EL (cell line): ENCODE measurements around the gene BDKRB2.

Experiments used
- DNase-seq: peaks from one replicate; pipeline ENCODE4 v3.0.0-alpha.2; 2016

Gene BDKRB2

GRCh38 chr14:96177766-96178375, 26.8 kb upstream of the BDKRB2 start:
- no peak for DNase-seq

- no peak for DNase-seq
Measured at GRCh38 chr14:96178461-96179321, 25.9 kb upstream of the BDKRB2 start.

DNA sequence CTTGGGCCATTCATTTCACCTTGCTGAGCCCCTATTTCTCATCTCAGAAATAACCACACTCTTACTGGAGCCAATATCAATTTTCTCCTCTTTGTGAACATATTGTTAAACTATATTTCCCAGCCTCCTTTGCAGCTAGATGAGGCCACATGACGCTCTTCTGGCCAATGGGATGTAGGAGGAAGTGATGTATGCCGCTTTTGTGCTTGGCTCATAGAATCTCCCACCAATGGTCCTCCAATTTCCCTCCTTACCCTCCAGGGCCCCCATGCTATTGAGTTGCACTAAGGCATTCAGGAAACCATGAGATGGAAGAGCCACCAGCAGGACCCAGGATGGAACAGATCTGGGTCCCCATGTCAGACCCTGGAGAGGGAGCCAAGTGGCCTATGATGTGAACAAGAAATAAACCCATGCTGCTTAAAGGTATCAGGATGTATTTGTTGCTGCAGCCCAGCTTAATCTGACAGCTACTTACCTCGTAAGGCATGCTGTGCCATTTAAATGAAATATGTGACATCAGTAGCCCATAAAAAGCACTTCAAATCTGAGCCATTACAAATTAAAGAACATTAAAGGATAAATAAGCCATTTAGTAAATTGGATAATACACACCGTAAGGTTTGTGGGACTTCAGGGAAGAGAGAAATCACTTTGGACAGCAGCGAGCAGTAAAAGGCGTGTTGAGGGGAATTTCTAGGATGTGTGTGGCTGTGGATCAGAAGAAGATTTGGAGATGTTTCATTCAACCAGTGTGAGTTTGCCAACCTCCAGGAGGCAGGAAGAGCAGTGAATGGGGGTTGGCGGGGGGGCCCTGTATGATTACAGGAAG, 24.4 kb upstream of the BDKRB2 start:
- DNase-seq = no peak

DNA sequence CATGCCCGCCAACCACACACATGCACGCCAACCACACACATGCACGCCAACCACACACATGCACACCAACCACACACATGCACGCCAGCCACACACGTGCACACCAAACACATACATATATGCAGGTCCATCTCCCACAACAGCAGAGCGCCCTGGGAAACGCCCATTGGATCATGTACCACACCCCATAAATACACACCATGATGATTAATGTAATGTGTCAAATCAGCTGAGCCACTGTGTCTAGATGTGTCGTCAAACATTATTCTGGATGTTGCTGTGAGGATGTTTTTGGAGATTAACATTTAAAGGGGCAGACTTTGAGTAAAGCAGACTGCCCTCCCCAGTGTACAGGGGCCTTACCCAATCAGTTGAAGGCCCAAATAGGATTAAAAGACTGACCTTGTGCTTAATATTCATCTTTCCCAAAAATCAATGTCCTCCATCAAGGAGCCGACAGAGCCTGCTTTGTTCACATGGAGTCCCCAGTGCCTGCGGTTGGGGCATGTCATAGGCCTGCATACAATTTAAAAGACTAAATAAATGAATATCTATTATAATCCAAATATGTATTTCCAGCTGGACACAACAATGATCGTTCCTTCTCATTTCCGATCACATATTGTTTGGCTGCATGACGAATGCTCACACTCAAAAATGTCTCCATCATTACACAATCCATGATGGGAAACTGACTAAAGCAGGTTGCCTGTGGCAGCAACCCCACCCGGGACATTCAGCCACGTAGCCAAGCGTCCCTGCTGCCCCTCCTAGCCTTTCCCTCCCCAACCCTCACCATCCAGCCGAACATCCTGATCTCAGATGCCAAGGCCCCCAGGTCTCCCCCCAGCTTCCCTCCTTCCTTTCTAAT, 23.2 kb upstream of the BDKRB2 start:
- DNase-seq = no peak

- DNase-seq = no peak
Measured at GRCh38 chr14:96182546-96182945, 22.1 kb upstream of the BDKRB2 start.

DNA sequence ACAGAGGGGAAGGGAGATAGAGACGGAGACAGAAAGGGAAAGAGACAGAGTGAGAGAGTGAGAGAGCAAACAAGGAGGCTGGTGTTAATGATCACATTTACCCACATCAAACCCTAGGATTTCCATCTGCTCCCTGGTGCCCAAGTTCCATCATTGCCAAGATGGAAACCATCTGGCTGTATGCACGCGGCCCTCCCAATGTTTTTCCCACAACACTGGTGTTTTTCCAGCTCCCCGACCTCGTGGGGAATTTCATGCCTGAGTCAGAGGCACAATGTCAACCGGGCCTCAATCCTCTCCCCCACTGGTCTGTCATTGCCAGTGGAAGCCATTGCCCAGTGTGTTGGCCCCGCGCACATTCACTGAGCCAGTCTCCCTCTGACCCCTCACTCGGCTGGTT, 19.9 kb upstream of the BDKRB2 start:
- DNase-seq = no peak

- DNase-seq = no peak
Measured at GRCh38 chr14:96187216-96188031, 17.2 kb upstream of the BDKRB2 start.

DNA sequence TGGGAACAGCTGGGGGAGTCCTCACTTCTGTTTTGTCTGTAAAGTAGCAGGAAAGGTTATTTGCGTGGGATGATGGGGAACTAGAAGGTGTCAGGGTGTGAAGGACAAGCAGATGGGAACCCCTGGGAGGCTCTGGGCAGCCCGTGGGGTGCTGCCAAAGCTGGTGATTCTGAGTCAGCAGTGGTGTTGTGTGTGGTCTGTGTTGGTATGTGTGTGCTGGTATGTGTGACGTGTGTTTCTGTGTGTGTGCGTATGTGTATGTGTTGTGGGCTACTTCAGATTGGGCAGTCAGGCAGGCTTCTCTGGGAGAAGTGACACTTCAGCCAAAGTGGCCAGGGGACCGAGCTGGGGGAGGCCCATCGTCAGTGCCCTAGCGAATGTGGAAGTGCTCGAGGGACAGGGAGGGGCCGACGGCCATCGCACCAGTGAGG, 15.3 kb upstream of the BDKRB2 start:
- DNase-seq = peak; percentile 63

DNA sequence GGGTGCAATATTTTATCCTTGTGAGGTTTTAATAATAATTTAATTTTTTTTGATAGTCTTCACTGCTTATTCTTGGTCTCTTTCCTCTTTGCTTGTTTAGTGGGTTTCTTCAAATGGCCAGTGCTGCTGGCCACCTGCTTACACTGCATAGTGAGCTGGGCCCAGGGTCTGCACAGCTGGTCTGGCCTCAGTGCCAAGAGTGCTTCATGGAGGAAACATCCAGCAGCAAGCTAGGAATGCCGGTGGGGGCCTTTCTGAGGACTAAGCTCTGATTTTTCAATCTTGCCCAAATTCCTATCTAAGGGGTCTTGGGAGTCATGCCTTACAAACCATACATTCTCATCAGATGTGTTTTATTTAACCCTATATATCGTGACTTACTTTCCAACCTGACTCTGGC, 13.3 kb upstream of the BDKRB2 start:
- DNase-seq = no peak

- no peak for DNase-seq
Measured at GRCh38 chr14:96191841-96192462, 12.7 kb upstream of the BDKRB2 start.

- DNase-seq = no peak
Measured at GRCh38 chr14:96192975-96193805, 11.4 kb upstream of the BDKRB2 start.

GRCh38 chr14:96194262-96194656, 10.4 kb upstream of the BDKRB2 start:
- DNase-seq = no peak

DNA sequence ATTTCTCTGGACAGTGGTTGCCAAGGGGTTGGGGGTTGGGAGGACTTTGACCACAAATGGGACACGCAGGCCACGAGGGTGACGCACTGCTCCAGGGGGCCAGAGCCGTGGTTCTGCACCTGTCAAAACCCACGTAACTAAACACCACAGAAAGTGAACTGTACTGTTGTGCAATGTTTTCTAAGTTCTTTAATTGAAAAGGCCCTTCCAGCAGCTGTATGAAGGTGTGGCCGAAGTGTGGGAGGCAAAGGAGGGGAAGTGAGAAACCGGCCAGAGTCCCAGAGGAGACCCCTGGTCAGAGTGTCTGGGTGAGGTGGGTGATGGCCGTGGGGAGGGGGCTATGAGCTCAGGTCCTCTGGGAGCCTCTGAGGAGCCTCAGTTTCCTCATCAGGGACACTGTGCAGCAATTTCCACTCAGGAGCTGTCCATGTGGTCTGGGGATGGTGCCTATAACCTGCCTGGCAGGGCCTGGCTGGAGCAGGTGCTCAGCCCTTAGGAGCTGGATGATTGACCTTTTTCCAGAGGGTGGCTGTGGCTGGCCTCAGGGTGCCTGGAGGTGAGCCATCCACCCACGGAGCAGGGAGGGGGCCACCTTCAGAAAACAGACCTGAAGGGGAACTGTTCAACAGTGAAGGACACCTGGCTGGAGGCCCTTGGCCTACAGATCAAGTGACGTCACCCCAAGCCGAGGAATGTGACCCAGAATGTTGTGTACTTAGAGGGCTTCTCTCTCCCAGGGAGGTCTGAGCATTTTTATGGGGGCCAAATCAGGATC, 9.8 kb upstream of the BDKRB2 start:
- no peak for DNase-seq

DNA sequence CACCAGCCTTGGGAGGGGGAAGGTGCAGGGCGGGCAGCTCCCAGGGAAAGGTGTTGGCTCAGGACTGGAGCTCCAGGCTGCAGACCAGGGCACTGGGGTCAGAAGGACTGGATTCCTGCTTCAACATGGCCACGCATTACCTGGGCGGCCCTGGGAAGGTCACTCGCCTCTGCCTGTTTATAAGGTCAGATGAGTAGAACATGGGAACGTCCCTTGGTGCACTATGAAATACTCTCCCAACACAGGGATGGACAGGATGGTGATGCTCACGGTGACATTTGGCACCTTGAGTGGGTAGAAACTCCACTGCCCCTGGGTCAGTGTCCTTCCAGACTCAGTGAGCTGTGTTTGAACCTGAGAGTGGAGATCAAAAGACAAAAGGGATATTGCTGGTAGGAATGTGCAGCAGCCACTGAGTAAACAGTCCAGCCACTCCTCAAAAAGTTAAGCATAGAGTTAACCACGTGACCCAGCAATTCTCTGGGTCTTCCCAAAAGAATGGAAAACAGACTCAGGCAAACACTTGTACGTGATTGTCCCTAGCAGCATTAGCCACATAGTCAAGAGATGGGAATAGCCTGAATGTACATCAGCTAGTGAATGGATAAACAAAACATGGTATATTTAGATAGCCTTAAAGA, 9.1 kb upstream of the BDKRB2 start:
- no peak for DNase-seq

- DNase-seq = no peak
Measured at GRCh38 chr14:96197163-96197852, 7.3 kb upstream of the BDKRB2 start.

GRCh38 chr14:96197969-96198368, 6.7 kb upstream of the BDKRB2 start:
- DNase-seq = no peak

DNA sequence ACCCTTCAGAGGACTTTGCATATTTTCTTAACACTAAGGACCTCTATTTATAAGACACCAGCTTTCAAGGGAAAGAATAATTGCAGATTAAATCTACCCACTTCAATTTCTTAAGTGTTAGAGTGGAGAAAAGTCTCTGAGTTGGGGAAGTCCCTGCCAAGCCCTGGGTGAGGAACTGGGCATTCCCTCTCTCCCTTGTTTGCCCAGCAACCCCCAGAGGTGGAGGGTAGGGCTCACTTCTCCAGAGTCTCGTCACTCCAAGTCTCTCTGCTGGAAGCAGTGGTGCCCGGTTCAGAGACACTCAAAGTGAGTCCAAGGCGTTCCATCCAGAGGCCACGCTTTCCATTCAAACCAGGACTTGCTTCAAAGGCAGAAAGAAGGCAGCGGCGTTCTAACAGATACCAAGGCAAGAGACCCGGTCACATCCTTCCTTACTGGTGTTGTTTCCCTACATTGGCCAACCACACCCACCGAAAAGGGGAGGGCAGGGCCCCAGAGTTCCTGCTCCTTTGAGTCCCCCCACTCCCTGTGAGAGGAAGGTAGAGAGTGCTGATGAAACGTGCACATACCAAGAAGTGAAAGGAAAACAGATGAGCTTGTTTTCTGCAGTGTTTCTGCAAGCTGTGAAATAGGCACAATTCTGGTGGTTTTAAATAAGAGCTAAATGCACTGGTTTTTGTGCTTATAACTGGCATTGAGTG, 6.1 kb upstream of the BDKRB2 start:
- no peak for DNase-seq

DNA sequence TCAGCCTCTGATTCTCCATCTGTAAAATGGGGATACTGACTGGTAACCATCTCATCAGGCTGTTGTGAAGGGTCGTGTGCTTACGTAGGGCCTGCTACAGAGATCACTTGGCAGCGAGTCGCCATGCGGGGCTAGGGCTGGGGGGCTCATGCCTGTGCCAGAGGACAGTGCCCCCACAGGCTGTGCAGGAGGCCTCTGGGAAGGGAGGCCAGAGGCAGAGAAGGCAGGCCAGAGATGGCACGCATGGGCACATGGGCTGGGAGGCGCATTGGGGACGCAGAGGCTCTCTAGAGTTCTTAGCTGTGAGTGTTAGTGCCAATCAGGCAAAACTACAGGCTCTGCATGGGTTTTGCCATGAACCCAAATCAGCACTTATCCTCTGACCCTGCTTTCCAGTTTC, 3.5 kb upstream of the BDKRB2 start:
- no peak for DNase-seq
